Dermis blood vessel endothelial cell (primary cell): ENCODE data around the gene FHIP2A. TPM values are rescaled to one million over a fixed set of nuclear protein-coding genes. Genes with fewer than 3 reads are reported as not detected.
"Not testable (repeated sequence)": the region's sequence is repeated elsewhere in the genome, so short reads cannot be mapped to it uniquely, and the experiment has no call there.

Experiments
- DNase-seq: peaks from one replicate; pipeline ENCODE4 v3.0.0; 2010
- total RNA-seq: library from RNA; depleted of rRNA; stranded (reverse); fragments of >200 nt; gene quantifications from 2 replicates; pipeline ENCODE4 v1.2.3, GENCODE V29; 2014

The FHIP2A gene
- total RNA-seq = 34.9 and 44.5 TPM in 2 replicates

GRCh38 chr10:114821293-114821914, at the start of gene FHIP2A:
FHIP2A (plus strand) TSS chr10:114821780; CDS start chr10:114822079, 299 bp downstream.
- DNase-seq = peak; percentile 85

- DNase-seq = no peak
Measured at GRCh38 chr10:114772496-114773196, 48.9 kb upstream of the FHIP2A start.

- DNase-seq = no peak
Measured at GRCh38 chr10:114773197-114773532, 48.4 kb upstream of the FHIP2A start.

- DNase-seq = not testable (repeated sequence)
Measured at GRCh38 chr10:114775082-114775481, 46.5 kb upstream of the FHIP2A start.

GRCh38 chr10:114777415-114777814, 44.2 kb upstream of the FHIP2A start:
- DNase-seq = no peak

GRCh38 chr10:114779803-114780576, 41.6 kb upstream of the FHIP2A start:
- peak; percentile 83 for DNase-seq

GRCh38 chr10:114780577-114781184, 40.9 kb upstream of the FHIP2A start:
- DNase-seq = no peak

- no peak for DNase-seq
Measured at GRCh38 chr10:114782666-114783065, 38.9 kb upstream of the FHIP2A start.

- DNase-seq = no peak
Measured at GRCh38 chr10:114783686-114784085, 37.9 kb upstream of the FHIP2A start.

- DNase-seq = peak; percentile 72
Measured at GRCh38 chr10:114786492-114786891, 35.1 kb upstream of the FHIP2A start.

GRCh38 chr10:114787131-114787530, 34.4 kb upstream of the FHIP2A start:
- not testable (repeated sequence) for DNase-seq

GRCh38 chr10:114791768-114792167, 29.8 kb upstream of the FHIP2A start:
- no peak for DNase-seq

- DNase-seq = no peak
Measured at GRCh38 chr10:114795039-114795438, 26.5 kb upstream of the FHIP2A start.

- no peak for DNase-seq
Measured at GRCh38 chr10:114800361-114800760, 21.2 kb upstream of the FHIP2A start.

GRCh38 chr10:114801411-114801813, 20.2 kb upstream of the FHIP2A start:
- DNase-seq = no peak

GRCh38 chr10:114802177-114802576, 19.4 kb upstream of the FHIP2A start:
- DNase-seq = no peak

GRCh38 chr10:114806562-114807391, 14.8 kb upstream of the FHIP2A start:
- no peak for DNase-seq

- no peak for DNase-seq
Measured at GRCh38 chr10:114808982-114809381, 12.6 kb upstream of the FHIP2A start.

GRCh38 chr10:114810926-114811325, 10.7 kb upstream of the FHIP2A start:
- DNase-seq = no peak

GRCh38 chr10:114811862-114812261, 9.7 kb upstream of the FHIP2A start:
- no peak for DNase-seq

- no peak for DNase-seq
Measured at GRCh38 chr10:114815791-114816190, 5.8 kb upstream of the FHIP2A start.

GRCh38 chr10:114816308-114816707, 5.3 kb upstream of the FHIP2A start:
- DNase-seq = no peak
